NT2/D1 (cell line): Measurements from ENCODE around the gene TGM4.

Experiments
- SUZ12 ChIP-seq: IDR thresholded peaks from 2 replicates; pipeline ENCODE4 v1.6.1; 2011; ENCODE audit not compliant: insufficient read length, insufficient read depth; ENCODE audit errors: extremely low read depth
- YY1 ChIP-seq: IDR thresholded peaks from 2 replicates; pipeline ENCODE4 v1.6.1; 2011; ENCODE audit not compliant: insufficient read length, insufficient read depth
- ZNF274 ChIP-seq: IDR thresholded peaks from 2 replicates; pipeline ENCODE4 v1.6.1; 2011; ENCODE audit warnings: mild to moderate bottlenecking, low read depth, low read length

GRCh38 chr3:44845528-44846520 lies 28.6 kb upstream of the TGM4 start:
- TF ChIP-seq ZNF274, result no peak
- TF ChIP-seq SUZ12, result no peak
- TF ChIP-seq YY1, result no peak
